ENCODE data around the gene ATXN7L2.

The ATXN7L2 gene

DNA sequence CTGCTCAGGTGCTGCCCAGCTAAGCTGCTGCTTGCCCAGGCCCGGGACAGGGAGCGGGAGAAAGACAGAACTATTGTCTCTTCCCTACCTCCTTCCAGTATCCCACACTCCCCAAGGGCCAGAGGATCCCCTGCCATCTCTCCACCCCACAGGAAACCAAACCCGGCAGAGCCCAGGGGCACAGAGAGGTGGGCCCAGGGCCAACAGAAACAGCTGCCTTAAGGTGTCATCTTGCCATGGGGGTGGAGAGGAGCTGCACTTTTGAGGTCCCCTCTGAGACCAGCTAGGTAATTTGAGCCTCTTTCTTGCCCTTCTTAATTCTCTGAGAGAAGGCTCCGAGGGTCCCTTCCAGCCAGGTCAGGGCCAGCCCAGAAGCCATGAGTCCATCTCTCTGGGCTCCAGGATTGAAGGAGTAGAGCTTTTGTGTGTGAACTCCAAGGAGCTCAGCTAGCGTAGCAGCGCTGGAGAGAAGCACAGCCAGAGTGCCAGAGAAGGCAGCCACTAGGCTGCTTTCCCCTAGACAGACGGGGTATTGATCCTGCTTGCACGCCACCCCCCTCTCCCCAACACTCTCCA is 46.3 kb downstream of the ATXN7L2 start:
- no peak overlapping the region for H3K27ac ChIP-seq
- no peak for DNase-seq
- no peak overlapping the region for H3K4me3 ChIP-seq (ENCODE audit: low read depth, low read length)
- in situ Hi-C loops (cut with HindIII; ENCODE audit: low pct_ligation_motif_present, low sequenced_read_pairs) = no loop called here
- peaks cover 5% of the 10 kb centered on the region for H3K27me3 ChIP-seq (replicated peaks)
- no peak for TF ChIP-seq CTCF (IDR thresholded peaks at IDR 0.05; ENCODE audit: low read depth, low read length, missing control alignments)
- no peaks in the 10 kb centered on the region for H3K36me3 ChIP-seq (replicated peaks)

DNA sequence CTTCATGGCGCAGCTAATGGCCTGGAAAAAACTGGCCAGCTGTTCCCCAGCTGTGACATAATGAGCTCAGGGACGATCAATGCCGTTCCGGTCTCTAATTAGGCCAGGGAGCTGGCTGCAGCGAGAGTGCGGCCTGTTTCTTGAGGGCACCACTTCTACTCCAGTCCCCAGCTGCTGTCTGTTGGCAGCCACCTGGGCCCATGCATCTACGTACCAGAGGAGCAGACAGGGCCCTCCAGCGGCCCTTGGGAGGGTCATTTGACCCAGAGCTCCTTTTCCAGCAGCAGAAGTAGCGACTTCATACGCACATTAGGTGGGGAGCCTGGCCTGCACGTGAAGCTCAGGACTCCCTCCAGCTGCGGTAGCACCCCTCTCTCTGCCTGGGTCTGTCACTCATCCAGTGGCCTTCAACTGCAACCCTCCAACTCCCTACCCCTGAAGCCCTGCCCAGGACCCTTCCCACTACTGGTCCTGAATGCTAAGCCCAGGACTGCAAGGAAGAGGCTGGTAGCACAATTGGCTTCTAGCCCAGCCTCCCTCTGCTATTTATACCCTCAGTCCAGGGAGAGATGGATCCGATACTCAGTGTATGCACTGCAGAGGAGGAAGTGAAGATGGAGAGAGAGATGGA is 46.9 kb downstream of the ATXN7L2 start:
- no peak for TF ChIP-seq CTCF (IDR thresholded peaks at IDR 0.05; ENCODE audit: low read depth, low read length, missing control alignments)
- Histone ChIP-seq H3K27ac (no peak overlapping the region), H3K27me3 (replicated peaks) (peaks cover 5% of the 10 kb centered on the region), H3K36me3 (replicated peaks) (no peaks in the 10 kb centered on the region), H3K4me3 (ENCODE audit: low read depth, low read length) (no peak overlapping the region)
- in situ Hi-C loops (cut with HindIII; ENCODE audit: low pct_ligation_motif_present, low sequenced_read_pairs) = no loop called here
- no peak for DNase-seq

GRCh38 chr1:109531380-109531779 is 47.7 kb downstream of the ATXN7L2 start:
- no peak for DNase-seq
- no peaks in the 10 kb centered on the region for H3K36me3 ChIP-seq (replicated peaks)
- H3K27me3 ChIP-seq (replicated peaks) = peaks cover 5% of the 10 kb centered on the region
- in situ Hi-C loops (cut with HindIII; ENCODE audit: low pct_ligation_motif_present, low sequenced_read_pairs) = no loop called here
- no peak overlapping the region for H3K27ac ChIP-seq
- TF ChIP-seq CTCF (IDR thresholded peaks at IDR 0.05; ENCODE audit: low read depth, low read length, missing control alignments) = no peak
- no peak overlapping the region for H3K4me3 ChIP-seq (ENCODE audit: low read depth, low read length)

GRCh38 chr1:109531826-109532364 is 48.2 kb downstream of the ATXN7L2 start:
- H3K36me3 ChIP-seq (replicated peaks) = no peaks in the 10 kb centered on the region
- H3K4me3 ChIP-seq (ENCODE audit: low read depth, low read length) = no peak overlapping the region
- in situ Hi-C loops (cut with HindIII; ENCODE audit: low pct_ligation_motif_present, low sequenced_read_pairs) = no loop called here

GRCh38 chr1:109532365-109533136 is 48.8 kb downstream of the ATXN7L2 start:
- no peak overlapping the region for H3K27ac ChIP-seq
- in situ Hi-C loops (cut with HindIII; ENCODE audit: low pct_ligation_motif_present, low sequenced_read_pairs) = no loop called here
- no peaks in the 10 kb centered on the region for H3K36me3 ChIP-seq (replicated peaks)
- DNase-seq = peak; percentile 66
- peak overlapping the region; percentile 32 for H3K4me3 ChIP-seq (ENCODE audit: low read depth, low read length)
- peak; percentile 98 for TF ChIP-seq CTCF (IDR thresholded peaks at IDR 0.05; ENCODE audit: low read depth, low read length, missing control alignments)
- H3K27me3 ChIP-seq (replicated peaks) = no peaks in the 10 kb centered on the region

More at GRCh38 chr1:109531826-109532364, 48.2 kb downstream of the ATXN7L2 start:
- no peak for DNase-seq
- Histone ChIP-seq H3K27ac (no peak overlapping the region), H3K27me3 (replicated peaks) (peaks cover 3% of the 10 kb centered on the region)
- TF ChIP-seq CTCF (IDR thresholded peaks at IDR 0.05; ENCODE audit: low read depth, low read length, missing control alignments) = no peak

Data from brain microvascular endothelial cell (primary cell).